Stomach (tissue), 9 donors: Measurements from ENCODE around the gene SNX20. TPM values are rescaled to one million over a fixed set of nuclear protein-coding genes. Genes with fewer than 3 reads are reported as not detected.

Experiments used
- DNase-seq, 2 donors: peaks; one replicate each; pipeline versions ENCODE4 v3.0.0 to v3.0.0-alpha.2; 2013 to 2019
- H3K27ac ChIP-seq, 5 donors: fragments of 200-600 bp in 4 of 5; sonication (generic) in 4 of 5; one replicate each; pipeline ENCODE4 v1.5.1; 2013 to 2019; ENCODE audit warnings: mild to moderate bottlenecking in 1 of 5, moderate library complexity in 1 of 5
- H3K27me3 ChIP-seq, 3 donors: fragments of 200-600 bp; sonication (generic); one replicate each; pipeline ENCODE4 v1.5.1; 2017 to 2019; ENCODE audit warnings: mixed run types in 1 of 3
- H3K36me3 ChIP-seq, 4 donors: fragments of 200-600 bp; sonication (generic); 1 replicate in 3 of 4; 2 replicates in 1 of 4; pipeline ENCODE4 v1.5.1; 2016 to 2019
- H3K4me1 ChIP-seq, 4 donors: fragments of 200-600 bp; sonication (generic); one replicate each; pipeline ENCODE4 v1.5.1; 2016 to 2019
- H3K4me3 ChIP-seq, 4 donors: fragments of 200-600 bp; sonication (generic) in 3 of 4; one replicate each; pipeline ENCODE4 v1.5.1; 2016 to 2019; ENCODE audit warnings: mild to moderate bottlenecking in 1 of 4
- H3K9me3 ChIP-seq, 4 donors: fragments of 200-600 bp; sonication (generic); one replicate each; pipeline ENCODE4 v1.5.1; 2016 to 2019
- EP300 ChIP-seq: sonication (generic); formaldehyde crosslinking; IDR thresholded peaks from one replicate; pipeline ENCODE4 v1.6.1; 2017; ENCODE audit warnings: antibody characterized with exemption
- POLR2A ChIP-seq, 4 donors: fragments of 450-650 bp; IDR thresholded peaks; one replicate each; pipeline ENCODE4 v1.6.1; 2016; ENCODE audit warnings: antibody characterized with exemption in 4 of 4, control low read depth in 2 of 4, mild to moderate bottlenecking in 1 of 4, moderate library complexity in 1 of 4
- POLR2AphosphoS5 ChIP-seq, 3 donors: sonication (generic); formaldehyde crosslinking; IDR thresholded peaks; one replicate each; pipeline ENCODE4 v1.6.1; 2016; ENCODE audit warnings: antibody characterized with exemption in 3 of 3
- WGBS, 5 donors: extraction: QIAGEN DNeasy Blood & Tissue Kit in 3 of 5; methylation state at CpG; one replicate each; pipeline versions ENCODE4 v1.1.5 to v1.1.7; 2013 to 2018; 5-methylcytosine and 5-hydroxymethylcytosine counted together
- intact Hi-C: fragments of 100-400 bp; cut with DNase I; formaldehyde crosslinking; loops from one replicate; pipeline ENCODE4 v1.15.1; 2023; ENCODE audit warnings: low total_unique reads
- polyA plus RNA-seq, 3 donors: library from polyadenylated mRNA; stranded (reverse); fragments of 200-250 nt; gene quantifications; one replicate each; pipeline ENCODE4 v1.2.3, GENCODE V29; 2013
- total RNA-seq, 5 donors: library from RNA; depleted of rRNA; stranded (reverse); fragments of >200 nt; gene quantifications; one replicate each; pipeline versions ENCODE4 v1.1.0 to v1.2.3, GENCODE V29; 2014 to 2016
- TF ChIP-seq, protein P1 (sequence below), 7 experiments: fragments of 450-650 bp in 4 of 7; fragments of 200-600 bp in 3 of 7; sonication (generic) in 3 of 7; IDR thresholded peaks; one replicate each; pipeline ENCODE4 v1.5.1; 2016 to 2019; ENCODE audit warnings: antibody characterized with exemption in 7 of 7, control low read depth in 2 of 7, mild to moderate bottlenecking in 1 of 7
- donor health status: healthy with polysubstance abuse.
- donor health status: Bipolar disorder and iron deficiency.
- donor health status: healthy.

The SNX20 gene
- total and polyA plus RNA-seq, 8 donors = 0.29 to 7.4 (median 1.1) TPM; not detected in 1

DNA sequence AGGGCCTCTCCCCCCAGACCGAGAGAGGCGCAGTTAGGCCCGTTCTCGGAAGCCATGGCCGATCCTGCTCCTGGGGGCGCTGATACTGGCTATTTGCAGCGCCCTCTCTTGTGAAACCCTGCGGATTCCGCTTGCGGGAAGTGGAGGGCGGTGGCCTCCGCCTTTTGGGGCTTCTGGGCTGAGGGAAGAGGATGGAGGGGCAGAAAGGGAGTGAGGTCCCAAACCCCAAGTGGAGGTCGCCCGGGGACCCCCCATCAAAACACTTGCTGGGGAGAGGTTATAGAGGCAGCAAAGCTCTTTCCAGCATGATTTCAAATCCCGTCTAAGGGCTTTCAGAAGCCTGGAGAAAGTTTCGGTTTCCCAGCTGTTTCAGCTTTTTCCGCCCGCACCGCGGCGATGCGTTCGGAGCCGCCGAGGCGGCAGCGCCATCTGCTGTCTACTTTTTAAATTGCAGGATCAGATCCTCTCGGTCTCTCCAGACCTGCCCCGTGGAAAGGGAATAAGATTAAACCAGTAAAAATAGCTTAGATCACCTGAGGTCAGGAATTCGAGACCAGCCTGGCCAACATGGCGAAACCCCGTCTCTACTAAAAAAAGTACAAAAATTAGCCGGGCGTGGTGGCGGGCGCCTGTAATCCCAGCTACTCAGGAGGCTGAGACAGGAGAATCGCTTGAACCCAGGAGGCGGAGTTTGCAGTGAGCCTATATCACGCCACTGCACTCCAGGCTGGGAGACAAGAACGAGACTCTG, 15.8 kb downstream of the SNX20 start:
- Histone ChIP-seq H3K4me3 (peak overlapping the region; percentile 46 to 50 (median 48)), H3K36me3 (no peaks in the 10 kb centered on the region), H3K27me3 (no peaks in the 10 kb centered on the region), H3K9me3 (no peaks in the 10 kb centered on the region), H3K27ac (peak overlapping the region in 4 of 5 donors; percentile 56 to 80 (median 77)), H3K4me1 (peaks cover 0 to 29% (median 18%) of the 10 kb centered on the region in 4 donors)
- WGBS, 5 donors = 11 to 16% (median 15%) methylated on average over 29 to 40 of the region's 40 CpGs
- DNase-seq = peak; percentile 87 to 92
- intact Hi-C loops = loop anchor here (10.0 kb wide), 1 partner anchor 291 kb away; no protein-coding TSS in a partner anchor
- TF ChIP-seq, protein P1, sequence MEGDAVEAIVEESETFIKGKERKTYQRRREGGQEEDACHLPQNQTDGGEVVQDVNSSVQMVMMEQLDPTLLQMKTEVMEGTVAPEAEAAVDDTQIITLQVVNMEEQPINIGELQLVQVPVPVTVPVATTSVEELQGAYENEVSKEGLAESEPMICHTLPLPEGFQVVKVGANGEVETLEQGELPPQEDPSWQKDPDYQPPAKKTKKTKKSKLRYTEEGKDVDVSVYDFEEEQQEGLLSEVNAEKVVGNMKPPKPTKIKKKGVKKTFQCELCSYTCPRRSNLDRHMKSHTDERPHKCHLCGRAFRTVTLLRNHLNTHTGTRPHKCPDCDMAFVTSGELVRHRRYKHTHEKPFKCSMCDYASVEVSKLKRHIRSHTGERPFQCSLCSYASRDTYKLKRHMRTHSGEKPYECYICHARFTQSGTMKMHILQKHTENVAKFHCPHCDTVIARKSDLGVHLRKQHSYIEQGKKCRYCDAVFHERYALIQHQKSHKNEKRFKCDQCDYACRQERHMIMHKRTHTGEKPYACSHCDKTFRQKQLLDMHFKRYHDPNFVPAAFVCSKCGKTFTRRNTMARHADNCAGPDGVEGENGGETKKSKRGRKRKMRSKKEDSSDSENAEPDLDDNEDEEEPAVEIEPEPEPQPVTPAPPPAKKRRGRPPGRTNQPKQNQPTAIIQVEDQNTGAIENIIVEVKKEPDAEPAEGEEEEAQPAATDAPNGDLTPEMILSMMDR (IDR thresholded peaks at IDR 0.05) = peak in 5 of 7 experiments; percentile 49 to 93 (median 84)
- TF ChIP-seq POLR2AphosphoS5 (IDR thresholded peaks at IDR 0.05) = peak in 1 of 3 donors; percentile 39
- TF ChIP-seq POLR2A (IDR thresholded peaks at IDR 0.05) = no peak

DNA sequence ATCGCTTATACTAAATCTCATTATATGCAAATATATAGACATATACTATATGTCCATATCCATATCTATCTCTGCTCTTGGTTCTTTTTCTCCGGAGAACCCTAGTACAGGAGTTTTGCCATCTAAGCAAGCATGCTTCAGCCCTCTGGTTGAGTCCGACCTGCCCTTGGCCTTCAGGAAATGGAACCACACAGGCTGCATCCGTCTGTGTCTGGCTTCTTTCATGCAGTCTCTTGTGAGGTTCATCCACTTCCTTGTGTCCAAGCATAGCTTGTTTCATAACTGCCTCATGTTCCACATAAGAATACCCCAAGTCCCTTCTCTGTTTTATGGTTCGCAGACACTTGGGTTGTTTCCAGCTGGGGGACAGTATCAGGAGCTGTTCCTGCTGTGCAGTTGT, 16.8 kb downstream of the SNX20 start:
- Histone ChIP-seq H3K36me3 (no peaks in the 10 kb centered on the region), H3K27ac (no peak overlapping the region), H3K4me3 (no peak overlapping the region), H3K9me3 (no peaks in the 10 kb centered on the region), H3K27me3 (no peaks in the 10 kb centered on the region), H3K4me1 (peaks cover 0 to 29% (median 18%) of the 10 kb centered on the region in 4 donors)
- no peak for TF ChIP-seq EP300
- TF ChIP-seq POLR2AphosphoS5 (IDR thresholded peaks at IDR 0.05) = no peak
- DNase-seq = no peak
- intact Hi-C loops = loop anchor here (10.0 kb wide), 1 partner anchor 289 kb away; no protein-coding TSS in a partner anchor
- WGBS, 5 donors = 92 to 96% (median 95%) methylated on average over 5 of the region's 5 CpGs

DNA sequence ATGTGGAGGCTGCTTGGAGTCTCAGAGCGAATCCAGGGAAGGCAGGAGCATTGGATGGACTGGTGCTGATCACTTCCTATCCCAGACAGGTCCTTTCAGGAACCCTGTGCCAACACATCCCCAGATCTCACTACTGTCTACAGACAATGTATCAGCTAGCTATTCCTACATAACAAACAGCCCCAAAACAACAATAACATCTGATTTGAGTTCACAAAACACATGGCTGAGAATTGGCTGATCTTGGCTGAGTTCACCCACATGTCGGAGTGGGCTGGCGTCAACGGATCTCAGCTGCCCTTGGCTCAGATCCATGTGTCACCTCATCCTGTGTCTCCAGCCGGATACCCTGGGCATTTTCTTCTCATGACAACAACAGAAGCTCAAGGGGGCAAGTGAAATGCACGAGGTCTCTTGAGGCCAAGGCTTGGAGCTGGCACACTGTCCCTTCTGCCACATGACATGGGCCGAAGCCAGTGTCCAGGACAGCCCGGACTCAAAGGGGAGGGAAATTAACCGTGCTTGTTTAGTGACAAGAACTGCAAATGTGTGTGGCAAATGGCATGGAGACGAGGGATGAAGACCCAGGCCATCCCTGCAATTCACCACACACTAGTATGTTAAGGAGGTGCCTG, 18.7 kb downstream of the SNX20 start:
- 89 to 94% (median 91%) methylated on average over 10 of the region's 10 CpGs for WGBS, 5 donors
- no peaks in the 10 kb centered on the region for H3K9me3 ChIP-seq
- peaks cover 0 to 18% (median 7%) of the 10 kb centered on the region in 4 donors for H3K4me1 ChIP-seq
- no peak for DNase-seq
- TF ChIP-seq, protein P1 (IDR thresholded peaks at IDR 0.05) = no peak
- H3K4me3 ChIP-seq = no peak overlapping the region
- no peak overlapping the region for H3K27ac ChIP-seq
- no peaks in the 10 kb centered on the region for H3K36me3 ChIP-seq
- intact Hi-C loops = loop anchor here (10.0 kb wide), 1 partner anchor 288 kb away; no protein-coding TSS in a partner anchor
- no peaks in the 10 kb centered on the region for H3K27me3 ChIP-seq

GRCh38 chr16:50659806-50660205, 21.3 kb downstream of the SNX20 start:
- no peak overlapping the region for H3K27ac ChIP-seq
- no peaks in the 10 kb centered on the region for H3K9me3 ChIP-seq
- TF ChIP-seq POLR2A (IDR thresholded peaks at IDR 0.05) (no peak), EP300 (no peak), POLR2AphosphoS5 (IDR thresholded peaks at IDR 0.05) (no peak)
- TF ChIP-seq, protein P1 (IDR thresholded peaks at IDR 0.05) = no peak
- no peak overlapping the region for H3K4me3 ChIP-seq
- intact Hi-C loops = loop anchor here (10.0 kb wide), 1 partner anchor 285 kb away; no protein-coding TSS in a partner anchor
- WGBS, 5 donors = 73 to 89% (median 86%) methylated on average over 5 of the region's 5 CpGs
- H3K27me3 ChIP-seq = no peaks in the 10 kb centered on the region
- no peak for DNase-seq
- no peaks in the 10 kb centered on the region for H3K36me3 ChIP-seq
- peaks cover 0 to 1% (median under 1%) of the 10 kb centered on the region in 4 donors for H3K4me1 ChIP-seq
